ENCODE data around the gene SEZ6L2.

GRCh38 chr16:29900888-29901606 lies 1.7 kb upstream of the SEZ6L2 start:
- TF ChIP-seq CTCF (IDR thresholded peaks at IDR 0.05) (no peak), POLR2AphosphoS5 (IDR thresholded peaks at IDR 0.05; ENCODE audit: low read depth, low read length) (0 out of 2 replicates have a peak, but pooled peaks have one; percentile 24), TCF7L2 (IDR thresholded peaks at IDR 0.05; ENCODE audit: low read depth, low read length) (no peak), REST (IDR thresholded peaks at IDR 0.05; ENCODE audit: insufficient read depth in 1 of 2, low read depth in 2 of 2, low read length in 1 of 2) (no peak)
